H7 (cell line): ENCODE results near the gene ENTREP1. TPM values are rescaled to one million over a fixed set of nuclear protein-coding genes. Genes with fewer than 3 reads are reported as not detected.
A peak's percentile ranks its signal among the peaks of the same experiment; 100 is the strongest.

Source experiments
- DNase-seq: peaks from one replicate; pipeline ENCODE4 v3.0.0; 2012
- H3K27me3 ChIP-seq: 2 replicates; pipeline ENCODE4 v1.6.0; 2011; ENCODE audit warnings: mild to moderate bottlenecking, low read length; ENCODE audit not compliant: control insufficient read depth, insufficient read depth
- H3K36me3 ChIP-seq: replicated peaks from 2 replicates; pipeline ENCODE4 v1.5.1; 2011; ENCODE audit warnings: low read length; ENCODE audit not compliant: control insufficient read depth, insufficient read depth
- H3K4me3 ChIP-seq: 2 replicates; pipeline ENCODE4 v1.5.1; 2011; ENCODE audit warnings: low read depth, mild to moderate bottlenecking, control low read depth, low read length, moderate library complexity; ENCODE audit not compliant: insufficient read depth
- total RNA-seq: library from RNA; depleted of rRNA; stranded (reverse); fragments of >200 nt; shearing (Covaris generic); gene quantifications from 2 replicates; pipeline ENCODE4 v1.2.3, GENCODE V29; 2014

ENTREP1 gene
- total RNA-seq, 1 experiment from 2014 or later = 8.6 TPM

DNA sequence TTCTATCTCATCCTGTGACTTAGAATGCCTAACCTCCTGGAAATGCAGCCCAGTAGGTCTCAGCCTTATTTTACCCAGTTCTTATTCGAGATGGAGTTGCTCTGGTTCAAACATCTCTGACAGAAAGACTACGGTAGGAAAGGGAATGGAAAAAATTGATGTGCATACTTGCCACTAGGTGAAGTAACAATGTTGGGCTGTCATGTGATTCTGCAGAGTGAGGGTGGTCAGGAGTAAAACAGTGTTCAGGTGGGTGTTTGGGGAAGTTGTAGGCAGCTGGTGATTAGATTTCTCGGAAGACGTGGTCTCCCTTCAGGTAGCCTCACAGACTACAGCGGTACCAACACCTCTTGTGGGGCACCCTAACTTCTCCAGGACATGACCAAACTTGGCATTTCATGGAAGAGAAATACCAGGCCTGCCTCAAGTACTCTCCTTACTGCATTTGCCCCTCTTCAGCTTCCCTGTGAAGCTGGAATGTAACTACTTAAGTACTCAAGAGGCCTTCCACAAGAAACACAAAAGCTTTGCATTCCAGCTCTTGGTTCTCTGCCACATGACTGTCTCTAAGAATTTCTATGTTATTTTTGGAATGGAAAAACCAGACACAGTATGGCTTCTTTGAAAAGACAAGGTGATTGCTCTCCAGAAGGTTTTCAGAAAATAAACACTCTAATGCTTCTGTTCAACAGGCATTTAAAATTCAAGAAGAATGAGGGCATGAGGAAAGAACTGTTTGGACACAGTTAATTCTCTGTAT lies 17.4 kb upstream of the ENTREP1 start:
- peak; percentile 22 for DNase-seq
- H3K27me3 ChIP-seq = no peaks in the 10 kb centered on the region
- H3K4me3 ChIP-seq = no peak overlapping the region
- H3K36me3 ChIP-seq = no peaks in the 10 kb centered on the region

DNA sequence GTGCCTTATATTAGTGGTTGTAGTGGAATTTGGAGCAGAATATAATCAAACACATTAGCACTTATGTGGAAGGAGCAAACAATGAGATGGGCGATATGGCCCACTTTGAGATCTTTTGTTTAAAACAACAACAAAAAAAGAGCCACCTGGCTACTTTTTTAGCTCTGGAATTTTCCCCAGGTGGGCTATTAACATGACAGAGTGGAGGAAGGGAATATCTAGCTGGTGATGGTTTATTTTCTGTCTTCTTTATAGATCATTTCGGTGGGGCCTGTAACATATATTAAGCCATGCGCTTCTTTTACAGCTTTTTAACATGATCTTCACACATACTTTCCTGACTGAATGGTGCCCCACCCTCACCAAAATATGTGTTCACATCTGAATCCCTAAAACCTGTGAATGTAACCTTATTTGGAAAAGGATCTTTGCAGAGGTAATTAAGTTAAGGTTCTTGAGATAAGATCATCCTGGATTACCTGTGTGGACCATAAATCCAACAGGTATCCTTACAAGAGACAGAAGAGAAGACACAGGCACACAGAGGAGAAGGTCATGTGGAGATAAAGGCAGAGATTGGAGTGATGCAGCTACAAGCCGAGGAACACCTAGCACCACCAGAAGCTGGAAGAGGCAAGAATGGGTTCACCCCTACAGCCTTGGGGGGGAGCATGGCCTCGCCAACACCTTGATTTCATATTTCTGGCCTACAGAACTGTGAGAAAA lies 16.6 kb upstream of the ENTREP1 start:
- no peak overlapping the region for H3K4me3 ChIP-seq
- no peak for DNase-seq

DNA sequence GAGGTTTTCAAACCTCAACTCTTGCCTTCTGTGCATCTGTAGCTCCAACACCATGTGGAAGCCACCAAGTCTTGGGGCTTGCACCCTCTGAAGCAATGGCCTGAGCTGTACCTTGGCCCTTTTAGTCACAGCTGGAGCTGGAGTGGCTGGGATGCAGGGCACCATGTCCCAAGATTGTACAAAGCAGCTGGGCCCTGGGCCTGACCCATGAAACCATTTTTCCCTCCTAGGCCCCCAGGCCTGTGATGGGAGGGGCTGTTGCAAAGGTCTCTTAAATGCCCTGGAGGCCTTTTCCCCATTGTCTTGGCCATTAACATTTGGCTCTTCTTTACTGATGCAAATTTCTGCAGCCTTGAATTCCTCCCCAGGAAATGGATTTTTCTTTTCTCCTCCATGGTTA lies 11.8 kb upstream of the ENTREP1 start:
- no peak for DNase-seq
- H3K36me3 ChIP-seq = no peaks in the 10 kb centered on the region
- H3K27me3 ChIP-seq = no peaks in the 10 kb centered on the region
- H3K4me3 ChIP-seq = no peak overlapping the region

More for the DNA sequence above, 16.6 kb upstream of the ENTREP1 start:
- Histone ChIP-seq H3K27me3 (no peaks in the 10 kb centered on the region), H3K36me3 (no peaks in the 10 kb centered on the region)

DNA sequence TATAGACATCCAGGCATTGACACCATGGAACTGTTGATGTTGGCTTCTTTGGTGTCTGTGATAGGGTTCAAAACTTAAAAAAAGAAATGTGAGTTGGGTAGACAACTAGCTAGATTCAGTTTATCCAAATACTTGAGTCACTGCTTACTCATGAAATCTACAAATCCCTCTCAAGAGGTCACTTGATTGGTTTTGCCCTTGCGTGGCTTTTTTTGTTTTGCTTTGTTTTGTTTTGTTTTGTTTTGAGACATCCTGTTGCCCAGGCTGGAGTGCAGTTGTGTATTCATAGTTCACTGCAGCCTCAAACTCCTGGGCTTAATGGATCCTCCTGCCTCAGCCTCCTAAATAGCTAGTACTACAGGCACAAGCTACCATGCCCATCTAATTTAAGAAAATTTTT lies 10.5 kb upstream of the ENTREP1 start:
- Histone ChIP-seq H3K27me3 (no peaks in the 10 kb centered on the region), H3K4me3 (no peak overlapping the region)
- DNase-seq = no peak

DNA sequence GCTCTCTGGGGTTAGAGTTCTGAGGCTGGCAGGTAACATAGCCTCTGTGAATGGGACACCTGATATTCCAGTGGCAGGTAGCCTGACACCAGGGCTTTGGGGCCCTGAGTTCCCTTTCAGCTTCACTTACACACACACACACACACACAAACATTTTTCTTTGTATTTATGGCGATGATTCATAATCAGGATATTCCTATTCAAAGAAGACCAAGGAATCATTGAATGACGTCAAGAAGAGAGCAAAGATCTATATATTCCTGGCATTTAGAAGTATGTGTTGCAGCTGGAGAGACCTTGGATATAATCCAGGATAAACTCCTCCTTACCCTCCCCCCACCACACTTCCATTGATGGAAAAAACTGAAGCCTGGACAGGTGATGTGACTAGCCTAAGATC lies 7.9 kb upstream of the ENTREP1 start:
- H3K36me3 ChIP-seq = no peaks in the 10 kb centered on the region
- DNase-seq = no peak
- H3K4me3 ChIP-seq = no peak overlapping the region

More for the DNA sequence above, 10.5 kb upstream of the ENTREP1 start:
- H3K36me3 ChIP-seq = no peaks in the 10 kb centered on the region

DNA sequence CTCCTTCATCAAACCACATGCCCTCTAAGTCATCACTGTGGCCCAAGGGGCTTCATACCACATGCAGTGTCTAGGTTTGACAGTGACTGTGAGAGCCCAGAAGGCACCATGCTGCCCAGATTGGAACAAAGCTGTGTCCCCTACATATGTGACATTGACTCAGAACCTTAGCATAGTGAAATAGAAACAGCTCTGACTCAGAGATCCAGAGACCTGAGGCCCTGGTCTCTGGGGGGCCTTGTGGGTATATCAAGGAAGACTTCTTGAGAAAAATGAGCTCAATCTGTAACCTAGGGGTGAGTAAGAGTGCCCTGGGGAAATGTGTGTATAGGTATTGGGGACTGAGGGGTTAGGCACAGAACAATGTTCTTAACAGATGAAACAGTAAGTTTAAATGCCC lies 7.1 kb upstream of the ENTREP1 start:
- Histone ChIP-seq H3K27me3 (no peaks in the 10 kb centered on the region), H3K36me3 (no peaks in the 10 kb centered on the region), H3K4me3 (no peak overlapping the region)
- DNase-seq = no peak

More for the DNA sequence above, 7.9 kb upstream of the ENTREP1 start:
- H3K27me3 ChIP-seq = no peaks in the 10 kb centered on the region

DNA sequence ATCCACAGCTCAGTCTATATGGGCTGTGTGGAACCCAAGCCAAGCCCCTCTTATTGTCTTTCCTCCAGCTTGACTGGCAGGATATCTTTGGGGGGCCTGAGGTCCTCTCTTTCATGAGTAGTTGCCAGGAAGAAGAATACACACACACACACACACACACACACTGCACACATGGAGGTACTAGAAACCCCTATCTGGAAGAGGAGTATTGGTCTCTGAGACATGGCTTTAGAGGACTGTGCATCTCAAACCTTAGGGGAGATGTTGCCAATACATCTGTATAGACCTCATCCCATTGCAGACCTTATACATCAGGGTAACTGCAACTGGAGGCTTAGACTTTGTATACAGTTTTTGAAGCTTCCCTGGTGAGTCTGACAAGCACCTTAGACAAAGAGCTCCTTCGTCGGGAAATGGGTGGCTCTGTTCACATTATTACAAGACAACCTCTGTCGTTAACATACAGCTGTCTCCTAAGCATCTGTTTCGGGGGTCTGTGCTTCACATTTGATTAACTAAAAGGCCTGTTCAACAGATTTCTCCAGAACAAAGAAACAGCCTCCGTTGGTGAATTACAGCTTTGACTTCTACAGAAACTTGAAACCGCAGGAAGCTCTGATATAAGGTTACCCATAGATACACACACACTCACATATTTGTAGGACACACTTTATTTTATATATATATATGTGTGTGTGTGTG lies 5.5 kb upstream of the ENTREP1 start:
- H3K4me3 ChIP-seq = no peak overlapping the region
- peaks cover 6% of the 10 kb centered on the region; the same call in 1 of the 2 replicates for H3K27me3 ChIP-seq
- H3K36me3 ChIP-seq = no peaks in the 10 kb centered on the region
- DNase-seq = no peak

DNA sequence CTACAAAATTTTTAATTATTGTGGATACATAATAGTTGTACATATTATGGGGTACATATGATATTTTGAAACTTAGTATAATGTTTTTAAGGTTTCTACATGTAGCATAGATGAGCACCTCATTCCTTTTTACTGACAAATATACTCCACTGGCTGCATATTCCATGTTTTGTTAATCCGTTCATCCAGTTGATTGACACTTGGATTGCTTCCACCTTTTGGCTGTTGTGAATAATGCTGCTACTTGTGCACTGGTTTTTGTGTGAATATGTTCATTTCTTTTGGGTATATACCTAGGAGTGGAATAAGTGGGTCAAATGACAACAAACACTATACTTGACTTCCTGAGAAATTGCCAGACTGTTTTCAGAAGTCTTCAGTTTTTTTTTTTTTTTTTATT lies 2.8 kb upstream of the ENTREP1 start:
- peaks cover 22% of the 10 kb centered on the region for H3K27me3 ChIP-seq
- no peaks in the 10 kb centered on the region for H3K36me3 ChIP-seq
- no peak for DNase-seq
- no peak overlapping the region for H3K4me3 ChIP-seq

DNA sequence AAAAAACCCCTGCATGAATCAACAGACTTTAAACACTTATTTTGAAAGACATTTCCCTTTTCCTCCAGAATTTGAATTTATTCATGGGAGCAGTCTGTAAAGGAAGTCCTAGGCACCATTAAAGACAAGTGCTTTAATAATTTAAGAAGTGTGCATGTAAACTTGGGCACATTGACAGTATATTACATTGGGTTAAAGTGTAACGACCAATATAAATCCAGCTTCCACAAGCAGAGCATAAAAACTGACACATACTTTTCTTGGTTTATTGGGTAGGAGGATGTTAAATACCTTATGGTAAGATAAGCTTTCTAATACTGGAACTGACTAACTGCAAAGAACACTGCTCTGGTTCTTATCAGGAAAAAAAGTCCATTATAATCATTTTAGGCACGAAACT lies 1.2 kb upstream of the ENTREP1 start:
- DNase-seq = no peak
- Histone ChIP-seq H3K4me3 (no peak overlapping the region), H3K27me3 (peaks cover 22% of the 10 kb centered on the region), H3K36me3 (no peaks in the 10 kb centered on the region)

DNA sequence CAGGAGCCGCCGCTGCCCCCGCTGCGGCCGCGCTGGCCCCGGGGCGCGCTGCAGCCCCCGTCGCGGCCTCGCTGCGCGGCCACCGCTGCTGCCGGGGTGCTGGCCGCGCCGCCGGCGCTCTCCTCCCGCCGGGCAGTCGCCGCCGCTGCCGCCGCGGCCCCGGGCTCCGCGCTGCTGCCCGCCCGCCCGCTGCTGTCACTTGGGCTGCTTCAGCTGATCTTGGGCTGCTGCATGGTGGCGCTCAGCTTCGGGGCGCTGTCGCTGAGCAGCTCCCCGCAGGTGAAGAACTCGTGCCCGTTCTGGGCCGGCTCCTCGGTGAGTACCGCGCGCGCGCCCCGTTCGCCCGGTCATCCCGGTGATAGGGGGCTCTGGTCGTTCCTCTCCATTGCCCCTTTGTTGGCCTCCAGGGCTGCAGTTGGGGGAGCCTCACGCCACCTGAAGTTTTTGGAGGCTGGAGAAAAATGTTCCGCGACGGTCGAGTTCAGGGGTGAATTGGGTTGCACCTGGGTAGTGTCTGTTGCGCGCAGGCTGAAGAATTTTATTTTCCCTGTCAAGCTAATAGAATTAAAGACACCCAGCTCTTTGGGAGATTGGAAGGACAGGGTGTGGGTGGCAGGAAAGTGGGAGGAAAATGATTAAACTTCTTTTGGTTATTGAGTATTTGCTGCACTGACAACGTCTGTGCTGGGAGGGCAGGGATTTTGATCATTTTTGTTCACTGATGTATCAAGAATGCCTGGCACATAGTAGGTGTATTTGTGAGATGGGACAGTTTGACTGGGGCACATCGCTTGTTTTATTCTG lies 596 bp downstream of the ENTREP1 start:
- H3K27me3 ChIP-seq = peaks cover 22% of the 10 kb centered on the region
- H3K36me3 ChIP-seq = no peaks in the 10 kb centered on the region
- DNase-seq = peak; percentile 69
- peak overlapping the region; percentile 73 for H3K4me3 ChIP-seq

DNA sequence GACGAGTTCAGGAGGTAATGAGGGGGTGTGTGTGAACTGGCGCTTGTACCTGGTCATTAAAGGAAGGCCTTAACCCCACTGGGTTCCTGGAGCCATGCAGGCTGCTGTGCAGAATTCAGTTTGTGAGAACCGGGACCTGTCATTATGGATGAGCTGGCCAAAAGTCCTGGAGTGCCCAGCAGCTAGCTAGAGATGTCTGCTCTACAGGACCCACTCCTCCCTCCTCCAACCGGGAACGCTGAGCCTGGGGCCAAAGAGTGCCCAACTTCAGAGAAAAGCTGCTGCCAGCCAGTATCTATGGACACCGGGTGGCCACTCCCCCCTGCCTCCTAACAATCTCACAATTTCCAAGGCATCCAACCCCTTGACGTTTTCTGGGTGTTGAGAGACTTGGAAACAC lies 1.2 kb downstream of the ENTREP1 start:
- H3K4me3 ChIP-seq = peak overlapping the region; percentile 73
- DNase-seq = no peak
- H3K27me3 ChIP-seq = peaks cover 22% of the 10 kb centered on the region

DNA sequence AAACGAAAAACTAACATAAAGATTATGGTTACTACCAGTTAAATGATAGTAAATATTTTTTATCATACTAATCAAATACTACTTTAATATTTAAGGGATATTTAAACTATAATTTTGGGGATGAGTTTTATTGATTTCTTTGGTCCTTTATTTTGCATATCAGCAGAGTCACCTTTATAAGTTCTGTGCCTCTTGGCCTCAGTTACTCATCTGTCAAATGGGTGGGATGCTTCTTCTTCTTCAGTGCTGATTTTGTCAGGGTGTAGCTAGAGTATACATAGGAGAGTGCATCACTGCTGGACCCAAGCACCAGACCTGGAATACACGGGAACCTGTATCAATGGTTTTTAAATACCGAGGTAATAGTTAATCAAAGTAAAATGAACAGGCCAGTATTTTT lies 5.6 kb downstream of the ENTREP1 start:
- peaks cover 8% of the 10 kb centered on the region for H3K27me3 ChIP-seq
- H3K4me3 ChIP-seq = no peak overlapping the region
- H3K36me3 ChIP-seq = no peaks in the 10 kb centered on the region
- DNase-seq = no peak

More for the DNA sequence above, 1.2 kb downstream of the ENTREP1 start:
- H3K36me3 ChIP-seq = no peaks in the 10 kb centered on the region

DNA sequence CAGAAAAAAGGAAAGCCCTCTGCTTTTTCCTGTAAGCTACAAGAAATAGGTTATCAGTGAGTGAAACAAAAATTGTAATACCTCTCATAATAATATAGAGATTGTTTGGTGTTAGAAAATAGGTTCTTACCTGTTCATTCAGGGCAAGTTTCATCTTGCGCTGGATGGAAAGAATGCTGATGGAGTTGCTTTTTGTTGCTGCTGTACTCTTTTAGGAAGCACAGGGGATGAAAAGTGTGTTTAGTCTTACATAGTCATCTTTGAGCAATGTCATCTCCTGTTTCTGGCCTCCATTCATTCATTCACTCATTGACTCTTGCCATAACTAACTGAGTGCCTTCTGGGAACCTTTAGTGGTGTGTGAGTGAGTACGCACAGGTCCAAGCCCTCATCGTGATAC lies 6.4 kb downstream of the ENTREP1 start:
- Histone ChIP-seq H3K36me3 (no peaks in the 10 kb centered on the region), H3K27me3 (no peaks in the 10 kb centered on the region), H3K4me3 (no peak overlapping the region)
- DNase-seq = no peak

DNA sequence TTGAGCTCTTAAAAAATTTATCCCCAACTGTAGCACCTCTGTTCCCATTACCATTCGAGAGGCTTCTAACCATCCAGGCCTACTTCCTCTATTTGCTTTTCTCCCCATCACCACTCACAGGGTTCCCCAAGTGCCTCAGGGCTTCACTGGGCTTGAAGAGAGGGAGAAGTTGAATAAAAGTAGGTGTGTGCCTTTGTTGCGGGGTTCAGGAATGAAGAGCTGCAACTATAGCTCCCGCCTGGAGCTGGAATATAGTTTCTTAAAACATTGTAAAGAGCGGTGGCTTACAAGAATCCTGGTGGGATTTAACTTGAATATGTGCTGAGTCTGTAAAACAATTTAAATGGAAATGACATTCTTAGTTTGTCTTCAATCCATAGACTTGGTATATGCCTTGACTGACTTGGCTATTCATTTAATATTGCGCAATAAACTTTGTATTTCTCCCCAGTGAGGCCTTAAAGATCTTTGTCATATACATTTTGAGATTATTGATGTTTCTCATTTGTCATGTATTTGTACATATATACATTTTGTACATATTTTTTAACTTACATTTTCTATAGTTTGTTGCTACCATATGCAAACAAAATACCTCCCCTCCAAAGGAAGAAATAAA lies 7.2 kb downstream of the ENTREP1 start:
- no peak for DNase-seq
- Histone ChIP-seq H3K4me3 (no peak overlapping the region), H3K36me3 (no peaks in the 10 kb centered on the region), H3K27me3 (no peaks in the 10 kb centered on the region)
